Measurements from ENCODE around the gene HIRA.
"Not testable (repeated sequence)": the region's sequence is repeated elsewhere in the genome, so short reads cannot be mapped to it uniquely, and the experiment has no call there.

The HIRA gene

GRCh38 chr22:19382240-19382639, 49.3 kb downstream of the HIRA start:
- no peak for DNase-seq

DNA sequence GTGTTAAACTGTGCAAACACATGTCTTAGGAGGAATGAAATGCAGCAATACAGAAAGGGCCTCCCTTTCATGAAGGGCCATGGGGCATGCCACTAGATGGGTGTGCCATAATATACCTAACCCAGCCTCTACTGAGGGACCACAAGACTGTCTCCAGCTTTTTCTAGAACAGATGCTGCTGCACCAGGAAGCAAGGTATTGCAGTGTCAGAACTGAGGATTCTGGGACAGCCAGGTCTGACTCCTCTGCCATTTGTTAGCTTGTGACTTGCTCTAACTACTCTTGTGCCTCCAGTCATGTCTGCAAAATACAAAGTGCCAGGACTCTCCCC, 53.2 kb downstream of the HIRA start:
- DNase-seq: no peak

GRCh38 chr22:19377565-19378343, 53.8 kb downstream of the HIRA start:
- DNase-seq: no peak

DNA sequence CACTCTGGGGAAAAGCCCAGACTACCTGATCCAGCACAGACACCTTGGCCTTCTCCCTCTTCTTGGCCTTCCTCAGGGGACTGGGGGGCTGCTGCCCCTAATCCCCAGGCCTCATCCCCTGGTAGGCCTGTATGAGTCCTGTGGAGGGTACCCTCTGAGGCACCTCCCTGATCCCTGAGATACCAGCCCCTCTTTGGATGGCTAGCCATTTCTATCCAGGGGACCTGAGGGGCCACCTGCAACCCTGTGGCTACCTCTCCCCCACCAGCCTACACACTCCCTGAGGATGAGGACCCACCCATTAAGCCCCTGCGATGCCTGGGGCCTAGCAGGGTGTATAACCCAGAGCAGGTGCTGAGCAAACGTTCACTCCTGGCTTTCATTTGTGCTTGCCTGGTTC, 54.6 kb downstream of the HIRA start:
- no peak for DNase-seq

GRCh38 chr22:19376247-19376646, 55.3 kb downstream of the HIRA start:
- DNase-seq: no peak

GRCh38 chr22:19375435-19375834, 56.1 kb downstream of the HIRA start:
- no peak for DNase-seq

DNA sequence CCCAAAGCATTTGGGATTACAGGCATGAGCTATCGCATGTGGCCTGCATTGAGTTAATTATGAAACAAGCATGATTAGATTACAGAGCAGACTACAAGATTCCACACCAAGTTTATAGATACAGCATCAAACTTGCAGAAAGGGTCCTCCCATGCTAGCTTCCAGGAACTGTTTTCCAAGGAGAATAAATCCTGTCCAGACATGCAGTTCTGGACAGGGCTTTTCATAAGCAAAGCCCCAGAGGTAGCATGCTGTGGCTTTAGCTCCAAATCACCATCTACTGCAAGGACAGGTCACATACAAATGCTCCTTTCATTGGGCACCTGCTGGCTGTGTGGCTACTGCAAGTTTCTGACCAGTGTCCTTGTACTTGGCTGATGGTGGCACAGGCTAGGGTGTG, 57.1 kb downstream of the HIRA start:
- DNase-seq: no peak

GRCh38 chr22:19373450-19373849, 58.1 kb downstream of the HIRA start:
- no peak for DNase-seq

DNA sequence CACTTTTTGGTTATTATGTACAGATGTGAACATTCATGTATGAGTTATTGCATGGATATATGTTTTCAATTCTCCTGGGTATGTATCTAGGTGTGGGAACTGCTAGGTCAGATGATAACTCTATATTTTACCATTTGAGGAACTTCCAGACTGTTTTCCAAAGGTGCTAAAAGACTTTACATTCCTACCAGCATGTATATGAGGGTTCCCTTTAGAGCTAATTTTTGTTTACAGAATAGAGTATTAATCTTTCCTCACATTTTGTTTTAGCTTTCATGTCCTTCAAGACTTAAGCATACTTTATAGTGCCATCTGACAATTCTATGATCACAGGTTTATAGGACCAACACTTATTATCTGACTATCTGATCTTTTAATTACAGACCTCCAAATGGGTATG, 59.6 kb downstream of the HIRA start:
- DNase-seq: no peak

DNA sequence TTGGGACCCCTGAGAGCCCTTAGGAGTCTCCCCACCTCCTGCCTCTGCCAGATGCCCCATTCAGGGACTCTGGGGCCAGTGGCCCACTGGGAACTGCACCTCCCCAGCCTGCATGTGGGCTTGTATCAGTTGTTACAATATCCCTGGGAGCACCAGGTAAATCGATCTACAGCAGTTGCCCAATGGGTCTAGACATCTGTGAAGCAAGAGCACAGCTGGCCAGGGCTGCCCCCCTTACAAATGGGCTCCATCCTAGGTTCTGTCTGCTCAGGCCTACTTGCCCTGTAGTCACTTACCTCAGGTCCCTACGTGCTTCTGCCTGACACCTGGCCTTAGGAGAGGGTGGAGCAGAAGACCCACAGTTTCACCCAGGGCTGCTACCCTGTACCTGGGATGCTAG, 62.7 kb downstream of the HIRA start:
- no peak for DNase-seq

DNA sequence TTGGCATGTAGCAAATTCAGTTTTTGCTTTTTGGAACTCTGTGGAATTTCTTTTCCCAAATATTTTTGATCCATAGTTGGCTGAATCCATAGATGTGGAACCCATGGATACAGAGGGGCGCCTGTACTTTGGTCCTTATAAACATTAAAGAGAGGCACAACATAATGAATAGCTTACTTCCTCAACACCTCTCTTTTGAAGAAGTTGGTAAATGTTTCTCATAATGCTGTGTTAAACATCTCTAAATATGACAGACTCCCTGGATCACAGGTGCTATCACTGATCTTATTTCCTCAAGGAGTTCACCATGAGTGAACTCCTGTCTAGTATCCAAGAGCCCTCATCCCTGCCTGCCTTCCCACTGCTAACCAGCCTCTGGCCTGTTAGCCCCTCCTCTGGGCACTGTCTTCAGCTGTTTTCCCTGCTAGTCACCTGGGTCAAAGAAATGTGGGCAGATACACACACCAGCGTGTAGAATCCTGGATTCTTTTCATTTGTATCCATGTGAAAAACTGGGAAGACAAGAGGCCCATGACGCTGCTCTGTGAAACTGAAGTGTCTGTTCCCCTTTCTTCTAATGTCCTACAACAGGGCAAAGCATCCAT, 63.7 kb downstream of the HIRA start:
- DNase-seq: no peak

GRCh38 chr22:19363541-19363940, 68.0 kb downstream of the HIRA start:
- DNase-seq: not testable (repeated sequence)

- no peak for DNase-seq
Observed at GRCh38 chr22:19361501-19362103, 69.9 kb downstream of the HIRA start.

GRCh38 chr22:19360862-19361261, 70.7 kb downstream of the HIRA start:
- DNase-seq: no peak

- no peak for DNase-seq
Observed at GRCh38 chr22:19360300-19360792, 71.2 kb downstream of the HIRA start.

DNA sequence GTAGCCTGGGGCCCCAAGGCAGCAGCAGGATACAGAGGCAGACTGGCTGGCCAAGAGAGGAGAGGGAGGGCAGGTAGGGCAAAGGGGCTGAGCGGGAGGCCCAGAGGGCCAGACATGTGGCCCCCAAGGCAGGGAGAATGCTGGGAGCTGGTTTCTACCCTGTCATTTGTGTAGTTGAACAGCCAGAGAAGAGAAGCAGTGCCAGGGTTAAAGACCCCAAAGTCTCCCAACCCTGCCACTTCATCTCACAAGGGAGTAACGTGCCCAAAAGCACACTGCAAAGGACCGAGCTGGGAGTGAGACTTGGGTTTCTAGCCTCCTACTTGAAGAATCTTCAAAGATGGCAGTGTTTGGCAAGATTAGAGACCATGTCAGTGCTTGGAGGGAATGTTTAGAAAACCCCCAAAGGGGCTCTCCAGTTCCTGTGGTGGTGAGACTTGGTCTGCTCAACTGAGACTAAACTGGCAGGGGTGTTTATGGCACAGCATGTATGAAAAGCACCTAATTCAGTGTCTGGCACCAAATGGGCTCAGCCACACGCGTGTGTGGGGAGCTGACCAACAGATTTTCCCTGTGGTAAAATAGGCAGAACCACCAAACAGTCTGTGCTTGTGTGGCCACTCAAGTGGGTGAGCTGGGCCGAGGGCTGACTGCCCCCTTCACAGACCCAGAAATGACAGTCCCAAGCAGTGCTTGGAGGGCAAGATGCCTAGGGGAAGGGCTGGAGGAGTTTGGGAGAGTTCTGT, 71.8 kb downstream of the HIRA start:
- DNase-seq: no peak

- DNase-seq: no peak
Observed at GRCh38 chr22:19358703-19359553, 72.6 kb downstream of the HIRA start.

DNA sequence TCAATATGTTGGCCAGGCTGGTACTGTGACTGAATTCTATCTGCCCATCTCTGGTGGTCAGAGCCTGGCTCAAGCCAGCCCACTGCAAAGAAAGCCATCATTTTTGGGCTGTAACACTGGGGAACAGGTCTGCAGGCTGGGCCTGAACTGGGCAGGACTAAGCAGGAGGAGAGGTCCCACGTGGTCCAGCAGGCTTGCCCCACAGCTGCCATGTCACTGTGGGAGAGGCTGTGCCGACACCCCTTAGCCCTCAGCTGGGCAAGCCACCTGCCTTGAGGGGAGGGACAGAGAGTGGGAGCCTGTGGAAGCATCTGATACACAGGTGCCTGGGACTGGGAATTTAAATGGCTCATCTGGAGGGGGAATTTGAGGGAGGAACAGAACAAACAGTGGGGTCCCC, 73.3 kb downstream of the HIRA start:
- DNase-seq: no peak

DNA sequence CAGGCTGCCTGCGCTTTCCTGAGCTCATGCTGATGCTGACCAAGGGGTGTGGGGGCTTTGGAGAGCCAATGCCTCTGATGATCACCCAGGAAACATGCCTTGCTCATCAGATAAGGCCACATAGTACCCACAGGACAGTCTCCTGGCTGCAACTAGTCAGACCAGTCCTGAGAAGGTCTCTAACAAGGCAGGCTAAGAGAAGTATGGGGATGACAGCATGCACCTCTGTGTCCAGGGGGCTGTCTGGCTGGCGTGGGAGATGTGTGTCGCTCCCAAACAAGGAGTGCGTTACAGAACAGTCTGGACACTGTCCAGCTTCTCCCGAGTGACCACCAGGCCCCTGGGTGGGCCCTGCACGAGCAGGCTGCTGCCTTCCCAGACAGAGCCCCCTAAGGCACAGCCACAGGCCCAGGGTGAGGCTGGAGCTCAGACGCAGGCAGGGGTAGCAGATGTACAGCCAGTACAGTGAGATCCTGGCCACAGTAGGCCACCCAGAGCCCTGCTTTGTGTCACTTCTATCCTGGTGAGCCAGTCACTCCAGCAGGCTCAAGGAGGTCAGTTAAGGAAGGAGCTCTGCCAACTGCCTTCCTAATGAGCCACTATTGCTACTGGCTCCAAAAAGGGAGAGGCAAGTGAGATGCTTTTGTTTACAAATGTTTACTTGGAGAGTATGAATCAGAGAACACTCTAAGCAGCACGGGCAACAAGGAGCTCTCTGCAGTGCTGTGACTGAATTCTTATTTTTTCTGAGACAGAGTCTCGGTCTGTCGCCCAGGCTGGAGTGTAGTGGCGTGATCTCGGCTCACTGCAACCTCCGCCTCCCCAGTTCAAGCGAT, 74.0 kb downstream of the HIRA start:
- DNase-seq: peak in 4 of 14 donors; percentile 2 to 19 (median 8)

DNA sequence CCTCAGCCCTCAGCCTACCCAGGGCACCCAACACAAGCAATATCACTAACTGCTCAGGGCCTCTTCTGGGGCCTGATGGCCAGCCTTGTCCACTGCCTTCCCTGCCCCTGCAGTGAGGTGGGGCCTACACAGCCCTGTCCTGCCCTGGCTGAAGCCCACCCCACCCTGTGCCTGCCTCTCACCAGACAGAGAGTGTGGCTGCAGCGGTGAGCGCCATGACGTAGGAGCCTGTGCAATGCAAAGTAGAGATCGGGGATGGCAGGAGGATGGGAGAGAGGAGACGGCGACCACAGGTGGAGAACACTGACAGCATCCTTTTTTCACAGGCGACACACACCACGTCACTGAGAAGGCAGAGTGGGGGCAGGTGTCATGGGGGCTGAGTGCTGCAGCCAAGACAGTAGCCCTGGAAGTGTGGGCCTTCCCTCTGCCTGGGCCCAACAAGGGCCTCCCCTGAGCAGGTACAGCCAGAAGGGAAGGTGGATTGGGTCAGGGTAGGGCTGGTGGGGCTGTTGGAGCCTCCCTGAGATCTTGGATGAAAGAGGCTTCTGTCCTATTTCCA, 74.7 kb downstream of the HIRA start:
- DNase-seq: no peak
